NCI-H2107 treated with DMSO at 0.1 percent for 48 hours (cell line): ENCODE measurements around the gene PSMD12.
"Not testable (repeated sequence)": the region's sequence is repeated elsewhere in the genome, so short reads cannot be mapped to it uniquely, and the experiment has no call there.

Experiments
- DNase-seq: peaks from one replicate; lab custom pipeline; 2025; ENCODE audit not compliant: unreplicated experiment; lab: John Stamatoyannopoulos, UW

Gene PSMD12

DNA sequence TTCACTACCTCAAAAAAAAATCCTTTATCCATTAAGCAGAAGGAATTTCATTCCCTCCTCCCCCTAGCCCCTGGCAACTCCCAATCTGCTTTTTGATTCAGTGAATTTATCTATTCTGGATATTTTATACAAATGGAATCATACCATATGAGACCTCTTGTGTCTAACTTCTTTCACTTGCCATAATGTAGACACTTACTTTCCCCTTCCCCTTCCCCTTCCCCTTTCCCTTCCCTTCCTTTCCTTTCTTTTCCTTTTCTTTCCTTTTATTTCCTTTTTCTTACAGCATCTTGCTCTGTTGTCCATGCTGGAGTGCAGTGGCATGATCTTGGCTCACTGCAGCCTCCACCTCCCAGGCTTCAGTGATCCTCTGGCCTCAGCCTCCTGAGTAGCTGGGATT, 50.5 kb downstream of the PSMD12 start:
- no peak for DNase-seq

GRCh38 chr17:67312265-67312664, 54.1 kb downstream of the PSMD12 start:
- no peak for DNase-seq

GRCh38 chr17:67311575-67311974, 54.8 kb downstream of the PSMD12 start:
- no peak for DNase-seq

DNA sequence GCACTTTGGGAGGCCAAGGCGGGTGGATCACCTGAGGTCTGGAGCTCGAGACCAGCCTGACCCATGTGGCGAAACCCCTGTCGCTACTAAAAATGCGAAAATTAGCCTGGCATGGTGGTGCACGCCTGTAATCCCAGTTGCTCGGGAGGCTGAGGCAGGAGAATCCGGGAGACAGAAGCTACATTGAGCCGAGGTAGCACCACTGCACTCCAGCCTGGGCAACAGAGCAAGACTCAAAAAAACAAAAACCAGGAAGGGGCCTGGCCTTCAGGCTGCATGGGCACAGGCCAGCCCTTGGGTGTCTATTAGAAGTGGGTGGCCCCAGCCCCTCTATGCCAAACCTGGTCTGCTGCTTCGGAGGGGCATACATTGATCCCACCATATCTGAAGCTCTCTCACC, 56.0 kb downstream of the PSMD12 start:
- DNase-seq: no peak

- DNase-seq: not testable (repeated sequence)
Observed at GRCh38 chr17:67305446-67306235, 60.7 kb downstream of the PSMD12 start.

GRCh38 chr17:67297454-67297960, 68.9 kb downstream of the PSMD12 start:
- DNase-seq: no peak

DNA sequence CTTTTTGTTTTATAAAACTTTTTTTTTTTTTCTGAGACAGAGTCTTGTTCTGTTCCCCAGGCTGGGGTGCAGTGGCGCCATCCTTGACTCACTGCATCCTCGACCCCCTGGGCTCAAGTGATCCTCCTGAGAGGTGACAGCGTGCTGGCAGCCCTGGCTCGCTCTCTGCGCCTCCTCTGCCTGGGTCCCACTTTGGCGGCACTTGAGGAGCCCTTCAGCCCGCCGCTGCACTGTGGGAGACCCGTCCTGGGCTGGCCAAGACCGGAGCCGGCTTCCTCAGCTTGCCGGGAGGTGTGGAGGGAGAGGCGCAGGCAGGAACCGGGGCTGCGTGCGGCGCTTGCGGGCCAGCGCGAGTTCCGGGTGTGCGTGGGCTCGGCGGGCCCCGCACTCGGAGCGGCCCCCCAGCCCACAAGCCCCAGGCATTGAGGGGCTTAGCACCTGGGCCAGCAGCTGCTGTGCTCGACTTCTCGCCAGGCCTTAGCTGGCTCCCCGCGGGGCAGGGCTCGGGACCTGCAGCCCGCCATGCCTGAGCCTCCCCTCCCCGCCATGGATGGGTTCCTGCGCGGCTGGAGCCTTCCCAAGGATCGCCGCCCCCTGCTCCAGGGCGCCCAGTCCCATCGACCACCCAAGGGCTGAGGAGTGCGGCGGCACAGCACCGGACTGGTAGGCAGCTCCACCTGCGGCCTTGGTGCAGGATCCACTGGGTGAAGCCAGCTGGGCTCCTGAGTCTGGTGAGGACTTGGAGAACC, 71.8 kb downstream of the PSMD12 start:
- DNase-seq: no peak

- DNase-seq: no peak
Observed at GRCh38 chr17:67293251-67294203, 72.8 kb downstream of the PSMD12 start.

GRCh38 chr17:67290711-67291291, 75.6 kb downstream of the PSMD12 start:
- no peak for DNase-seq

DNA sequence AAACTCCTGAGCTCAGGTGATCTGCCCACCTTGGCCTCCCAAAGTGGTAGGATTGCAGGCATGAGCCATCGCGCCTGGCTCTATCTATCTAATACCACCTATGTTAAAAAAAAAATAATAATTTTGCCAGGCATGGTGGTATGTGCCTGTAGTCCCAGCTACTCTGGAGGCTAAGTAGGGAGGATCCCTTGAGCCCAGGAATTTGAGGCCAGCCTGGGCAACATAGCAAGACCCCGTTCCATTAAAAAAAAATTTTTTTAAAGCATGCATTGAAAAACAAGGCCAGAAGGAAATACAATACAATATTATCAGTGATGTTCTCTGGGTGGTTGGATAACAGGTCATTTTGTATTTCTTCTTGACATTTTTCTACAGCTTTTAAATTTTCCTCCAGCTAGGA, 76.1 kb downstream of the PSMD12 start:
- DNase-seq: no peak

DNA sequence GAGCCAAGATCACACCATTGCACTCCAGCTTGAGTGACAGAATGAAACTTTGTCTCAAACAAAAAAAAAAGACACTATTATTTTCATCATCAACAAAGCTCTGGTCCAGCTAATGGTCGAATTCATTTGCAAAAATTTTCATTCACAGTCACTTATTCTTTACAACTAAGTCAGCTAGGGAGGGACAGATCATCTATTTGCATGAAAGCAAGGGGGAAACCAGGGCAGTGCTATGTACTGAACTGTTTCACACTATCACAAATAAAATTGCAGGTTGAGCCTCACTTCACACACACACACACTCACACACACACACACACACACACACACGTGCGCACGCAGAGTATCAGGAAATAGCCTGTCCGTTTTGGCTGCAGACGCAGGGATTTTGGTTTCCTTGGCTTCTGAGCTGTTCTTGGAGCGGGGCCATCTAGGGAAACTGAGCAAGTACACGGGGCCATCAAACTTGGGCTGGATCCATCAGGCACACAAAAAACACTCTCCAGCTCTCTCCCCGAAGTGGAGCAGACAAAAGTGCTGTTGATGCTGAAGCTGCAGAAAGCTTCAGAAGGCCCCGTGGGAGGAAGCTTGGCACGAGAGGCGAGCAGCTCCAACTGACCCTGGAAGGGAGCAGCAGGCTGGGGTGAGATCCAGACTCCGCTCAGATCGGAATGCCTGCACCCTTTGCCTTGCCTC, 77.0 kb downstream of the PSMD12 start:
- DNase-seq: no peak
